GM20000 (cell line): ENCODE results near the gene IFI27L2.

Source experiments
- DNase-seq: peaks from one replicate; pipeline ENCODE4 v3.0.0; 2012; ENCODE audit warnings: low spot score
- TF ChIP-seq, protein P1 (sequence below): IDR thresholded peaks from 2 replicates; pipeline ENCODE4 v1.5.1; 2012; ENCODE audit warnings: mild to moderate bottlenecking, control low read depth; ENCODE audit errors: extremely low read depth, missing control alignments

Gene IFI27L2

DNA sequence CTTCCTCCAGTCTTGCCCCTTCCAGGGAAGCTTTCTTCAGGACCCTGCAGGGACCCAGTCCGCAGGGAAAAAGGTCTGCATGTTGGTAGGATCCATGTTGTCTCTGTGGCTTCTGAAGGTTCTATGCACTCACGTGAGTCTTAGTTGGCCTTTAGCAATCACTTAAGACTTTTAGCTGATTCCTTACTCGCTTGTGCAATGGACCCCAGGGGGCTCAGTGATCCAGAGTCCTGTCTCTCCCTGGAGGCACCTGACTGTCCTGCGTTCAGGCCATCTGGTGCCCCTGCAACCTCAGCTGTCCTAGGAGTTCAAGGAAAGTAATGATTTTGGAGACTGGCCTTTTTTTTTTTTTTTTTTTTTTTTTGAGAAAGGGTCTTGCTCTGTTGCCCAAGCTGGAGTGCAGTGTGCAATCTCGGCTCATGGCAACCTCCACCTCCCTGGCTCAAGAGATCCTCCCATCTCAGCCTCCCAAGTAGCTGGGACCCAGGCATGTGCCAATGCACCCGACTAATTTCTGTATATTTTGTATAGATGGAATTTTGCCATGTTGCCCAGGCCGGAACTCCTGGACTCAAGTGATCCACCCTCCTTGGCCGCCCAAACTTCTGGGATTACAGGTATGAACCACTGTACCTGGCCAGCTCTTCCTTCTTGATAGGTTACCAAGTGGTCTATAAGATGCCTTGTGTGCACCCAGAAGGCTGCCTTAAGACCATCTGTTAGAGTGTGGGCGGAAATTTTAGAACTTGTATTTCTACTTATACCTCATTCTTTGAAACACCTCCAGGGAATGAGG, 4.6 kb downstream of the IFI27L2 start:
- TF ChIP-seq, protein P1, sequence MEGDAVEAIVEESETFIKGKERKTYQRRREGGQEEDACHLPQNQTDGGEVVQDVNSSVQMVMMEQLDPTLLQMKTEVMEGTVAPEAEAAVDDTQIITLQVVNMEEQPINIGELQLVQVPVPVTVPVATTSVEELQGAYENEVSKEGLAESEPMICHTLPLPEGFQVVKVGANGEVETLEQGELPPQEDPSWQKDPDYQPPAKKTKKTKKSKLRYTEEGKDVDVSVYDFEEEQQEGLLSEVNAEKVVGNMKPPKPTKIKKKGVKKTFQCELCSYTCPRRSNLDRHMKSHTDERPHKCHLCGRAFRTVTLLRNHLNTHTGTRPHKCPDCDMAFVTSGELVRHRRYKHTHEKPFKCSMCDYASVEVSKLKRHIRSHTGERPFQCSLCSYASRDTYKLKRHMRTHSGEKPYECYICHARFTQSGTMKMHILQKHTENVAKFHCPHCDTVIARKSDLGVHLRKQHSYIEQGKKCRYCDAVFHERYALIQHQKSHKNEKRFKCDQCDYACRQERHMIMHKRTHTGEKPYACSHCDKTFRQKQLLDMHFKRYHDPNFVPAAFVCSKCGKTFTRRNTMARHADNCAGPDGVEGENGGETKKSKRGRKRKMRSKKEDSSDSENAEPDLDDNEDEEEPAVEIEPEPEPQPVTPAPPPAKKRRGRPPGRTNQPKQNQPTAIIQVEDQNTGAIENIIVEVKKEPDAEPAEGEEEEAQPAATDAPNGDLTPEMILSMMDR, result no peak
- DNase-seq, result no peak

DNA sequence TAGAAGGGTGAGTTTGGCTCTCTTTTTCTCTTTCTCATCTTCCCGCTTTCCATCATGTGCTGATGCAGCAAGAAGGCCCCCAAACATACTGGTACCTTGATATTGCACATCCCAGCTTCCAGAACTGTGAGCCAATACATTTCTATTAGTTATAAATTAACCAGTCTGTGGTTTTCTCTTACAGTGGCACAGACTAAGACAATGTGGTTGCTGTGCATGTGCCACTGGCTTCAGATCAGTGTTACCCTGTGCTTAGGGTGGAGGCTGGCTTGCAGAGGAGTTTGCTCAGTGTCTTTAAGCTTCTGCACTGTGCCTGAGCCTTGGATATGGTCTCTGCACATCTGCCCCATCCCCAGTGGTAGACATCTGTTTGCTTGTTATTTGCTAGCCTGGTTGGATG, 5.5 kb downstream of the IFI27L2 start:
- TF ChIP-seq, protein P1, result no peak
- no peak for DNase-seq

DNA sequence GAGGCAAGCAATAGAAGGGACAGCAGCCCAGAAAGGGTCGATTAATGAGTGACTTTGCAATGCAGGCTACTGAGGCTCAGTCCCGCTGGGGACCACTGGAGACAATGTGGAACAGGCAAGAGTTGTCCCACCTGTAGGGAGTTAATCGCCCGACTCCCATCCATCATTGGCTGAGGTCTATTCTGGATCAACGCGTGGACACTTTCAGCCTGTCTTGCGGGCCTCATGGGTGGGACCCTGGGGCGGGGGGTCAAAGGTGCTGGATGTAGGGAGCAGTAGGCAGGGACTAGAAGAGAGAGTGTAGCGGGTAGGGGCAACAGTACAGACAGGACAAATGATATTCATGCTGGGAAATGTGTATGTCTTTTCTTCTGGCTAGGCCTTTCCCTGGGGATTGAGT, 6.1 kb downstream of the IFI27L2 start:
- no peak for DNase-seq
- TF ChIP-seq, protein P1, result no peak

DNA sequence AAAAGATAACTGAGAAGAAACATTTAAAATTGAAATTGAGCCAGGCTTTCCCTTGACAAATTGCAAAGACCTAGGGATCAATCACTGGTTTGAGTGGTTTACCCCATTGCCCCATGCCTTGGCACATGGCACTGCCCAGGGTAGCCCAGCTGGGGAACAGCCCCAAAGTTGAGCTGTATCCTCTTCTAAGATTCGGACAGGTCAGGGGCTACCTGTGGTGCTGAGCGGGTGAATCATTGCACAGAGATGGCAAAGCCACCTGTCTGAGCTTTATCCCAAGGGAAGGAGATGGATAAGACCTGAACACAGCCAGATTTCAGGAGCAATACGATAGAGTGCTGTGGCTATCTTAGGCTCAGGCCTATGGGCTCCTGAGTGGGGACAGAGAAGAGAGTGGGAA, 7.0 kb downstream of the IFI27L2 start:
- TF ChIP-seq, protein P1, result no peak
- DNase-seq, result no peak

DNA sequence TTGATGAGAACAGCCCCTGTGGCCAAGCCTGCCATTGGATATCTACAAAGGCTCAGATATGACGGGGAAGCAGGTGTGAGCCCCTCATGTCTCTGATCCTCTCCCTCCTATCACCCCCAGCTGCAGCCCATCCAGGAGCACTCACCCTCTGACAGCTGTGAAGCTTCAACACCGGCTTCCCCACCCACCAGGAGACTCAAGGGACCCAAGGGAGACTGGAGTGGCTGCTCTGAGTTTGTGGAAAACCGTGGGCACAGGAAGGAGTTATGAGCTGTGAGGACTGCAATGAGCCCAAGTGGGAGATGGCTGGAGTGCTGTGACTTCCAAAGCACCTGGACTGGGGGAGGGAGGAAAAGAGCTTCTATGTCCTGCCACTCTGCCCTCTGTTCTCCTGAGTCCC, 7.9 kb downstream of the IFI27L2 start:
- TF ChIP-seq, protein P1, result no peak
- DNase-seq, result no peak

DNA sequence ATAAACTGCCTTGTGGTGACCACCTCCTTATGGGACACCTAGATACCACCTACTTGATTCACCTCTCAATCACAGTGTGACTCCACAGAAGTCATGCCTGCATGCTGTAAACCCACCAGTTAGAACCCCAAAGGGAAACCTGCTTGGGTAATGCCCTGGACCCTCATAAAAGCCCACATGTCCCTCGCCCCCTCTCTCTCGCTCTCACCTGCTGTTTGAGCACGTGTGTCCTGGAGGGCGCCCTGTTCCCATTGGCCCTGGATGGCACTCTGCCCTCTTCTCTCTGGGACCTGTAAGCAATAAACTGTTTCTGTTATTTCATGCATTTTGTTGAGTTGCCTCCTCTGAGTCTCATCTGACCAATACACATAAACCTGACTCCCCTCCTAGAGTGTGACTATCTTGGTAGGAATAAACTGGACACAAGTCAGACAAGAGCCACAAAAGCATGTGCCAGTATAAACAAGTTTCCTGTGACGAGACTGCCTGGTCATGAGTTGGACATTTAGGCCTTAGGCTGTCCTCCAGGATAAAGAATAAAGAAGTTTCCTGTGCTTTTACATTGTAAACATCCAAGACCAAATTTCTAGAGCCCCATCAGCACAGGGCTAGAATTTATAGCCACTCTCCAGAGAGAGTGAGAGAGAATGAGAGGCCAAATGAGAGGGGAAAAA, 8.6 kb downstream of the IFI27L2 start:
- TF ChIP-seq, protein P1, result no peak
- DNase-seq, result no peak

DNA sequence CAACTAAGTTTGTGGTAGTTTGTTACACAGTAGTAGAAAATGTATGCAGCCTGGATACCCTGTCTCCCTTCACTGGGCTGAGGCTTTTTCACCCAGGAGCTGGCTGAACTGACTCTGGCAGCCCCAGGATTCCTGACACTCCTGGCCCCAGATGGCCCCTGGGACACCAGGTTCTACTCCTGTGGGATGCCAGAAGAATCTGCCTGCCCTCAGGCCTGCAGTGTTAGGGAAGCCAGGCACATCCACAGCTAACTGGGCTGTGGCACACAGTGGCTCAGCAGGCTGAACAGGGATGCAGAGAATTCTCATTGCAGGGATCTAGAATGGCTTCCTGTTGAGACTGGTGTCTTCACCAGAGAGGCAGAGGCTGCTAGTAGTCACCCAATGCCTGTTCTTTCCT, 10.3 kb downstream of the IFI27L2 start:
- DNase-seq, result no peak
- TF ChIP-seq, protein P1, result no peak
